COLO829 (cell line): ENCODE measurements around the gene GID8.

Experiments
- DNase-seq: peaks from one replicate; pipeline ENCODE4 v3.0.0; 2012; ENCODE audit warnings: low spot score

GID8 gene

DNA sequence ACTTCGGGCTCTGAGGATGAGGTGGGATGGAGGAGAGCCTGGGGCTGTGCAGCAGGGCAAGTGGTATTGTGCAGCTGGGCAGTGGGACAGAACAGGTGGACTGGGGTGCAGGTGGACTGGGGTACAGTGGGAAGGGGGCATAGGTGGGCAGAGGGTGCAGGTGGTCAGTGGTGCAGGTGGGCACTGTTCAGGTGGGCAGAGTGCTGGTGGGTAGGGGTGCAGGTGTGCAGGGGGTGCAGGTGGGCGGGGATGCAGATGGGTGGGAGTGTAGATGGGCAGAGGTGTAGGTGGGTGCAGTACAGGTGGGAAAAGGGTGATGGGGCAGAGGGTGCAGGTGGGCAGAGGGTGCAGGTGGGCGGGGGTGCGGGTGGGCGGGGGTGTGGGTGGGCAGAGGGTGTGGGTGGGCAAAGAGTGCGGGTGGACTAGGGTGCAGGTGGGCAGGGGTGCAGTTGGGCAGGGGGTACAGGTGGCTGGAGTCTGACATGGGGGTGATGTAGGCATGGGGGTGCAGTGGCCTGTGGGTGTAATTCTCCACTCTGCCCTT, 48.4 kb downstream of the GID8 start:
- DNase-seq: no peak

DNA sequence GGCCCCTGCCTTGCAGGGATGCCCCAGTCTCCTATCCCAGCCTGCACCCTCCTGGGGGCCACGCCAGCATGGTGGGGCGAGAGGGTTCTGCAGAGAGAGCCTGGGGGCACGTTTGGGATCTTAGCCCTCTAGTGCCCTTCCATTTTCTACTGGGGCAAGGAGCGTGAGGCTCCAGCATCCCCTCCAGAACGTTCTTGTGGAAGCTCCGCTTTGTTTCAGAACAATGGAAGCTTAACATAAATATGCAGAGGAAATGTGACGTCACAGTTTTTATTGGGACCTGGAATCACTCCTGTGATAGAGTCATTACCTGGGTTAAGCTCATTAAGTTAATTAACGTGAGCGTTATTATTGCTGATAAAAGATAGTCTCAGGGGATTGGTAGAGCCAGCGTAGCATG, 49.2 kb downstream of the GID8 start:
- DNase-seq: no peak

DNA sequence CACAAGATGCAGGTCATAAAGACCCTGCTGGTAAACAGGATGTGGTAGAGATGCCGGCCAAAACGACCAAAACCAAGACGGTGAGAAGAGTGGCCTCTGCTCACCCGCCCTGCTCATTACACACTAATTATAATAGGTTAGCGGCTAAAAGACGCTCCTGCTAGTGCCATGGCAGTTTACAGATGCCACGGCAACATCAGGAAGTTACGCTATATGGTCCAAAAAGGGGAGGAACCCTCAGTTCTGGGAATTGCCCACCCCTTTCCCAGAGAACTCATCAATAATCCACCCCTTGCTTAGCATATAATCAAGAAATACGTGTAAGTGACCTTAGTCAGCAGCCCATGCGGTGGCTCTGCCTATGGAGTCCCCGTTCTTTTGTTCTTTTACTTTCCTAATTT, 51.3 kb downstream of the GID8 start:
- no peak for DNase-seq

DNA sequence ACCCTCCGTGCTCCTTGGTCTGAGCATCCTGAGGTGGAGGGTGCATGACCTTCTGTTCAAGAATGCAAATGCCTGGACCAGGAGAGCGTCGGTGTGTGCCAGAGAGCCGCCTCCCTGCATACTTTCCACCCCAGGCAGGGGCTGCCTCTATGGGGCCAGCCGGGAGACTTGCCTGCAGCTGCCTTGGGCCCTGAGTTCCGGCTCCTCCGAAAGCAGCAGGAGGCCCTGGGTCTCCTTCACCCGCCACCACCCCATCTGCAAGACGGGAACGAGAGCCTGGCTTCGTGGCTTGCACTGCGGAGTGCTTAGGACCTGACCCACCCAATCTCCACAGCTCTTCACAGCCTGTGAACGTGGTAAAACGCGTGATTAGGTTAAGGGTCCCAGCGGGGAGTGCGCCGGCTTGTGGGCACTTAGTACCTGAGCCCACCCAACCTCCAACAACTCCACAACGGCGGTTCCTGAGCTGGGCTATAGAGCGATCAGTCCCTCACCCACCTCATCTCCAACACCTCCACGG, 52.4 kb downstream of the GID8 start:
- no peak for DNase-seq

DNA sequence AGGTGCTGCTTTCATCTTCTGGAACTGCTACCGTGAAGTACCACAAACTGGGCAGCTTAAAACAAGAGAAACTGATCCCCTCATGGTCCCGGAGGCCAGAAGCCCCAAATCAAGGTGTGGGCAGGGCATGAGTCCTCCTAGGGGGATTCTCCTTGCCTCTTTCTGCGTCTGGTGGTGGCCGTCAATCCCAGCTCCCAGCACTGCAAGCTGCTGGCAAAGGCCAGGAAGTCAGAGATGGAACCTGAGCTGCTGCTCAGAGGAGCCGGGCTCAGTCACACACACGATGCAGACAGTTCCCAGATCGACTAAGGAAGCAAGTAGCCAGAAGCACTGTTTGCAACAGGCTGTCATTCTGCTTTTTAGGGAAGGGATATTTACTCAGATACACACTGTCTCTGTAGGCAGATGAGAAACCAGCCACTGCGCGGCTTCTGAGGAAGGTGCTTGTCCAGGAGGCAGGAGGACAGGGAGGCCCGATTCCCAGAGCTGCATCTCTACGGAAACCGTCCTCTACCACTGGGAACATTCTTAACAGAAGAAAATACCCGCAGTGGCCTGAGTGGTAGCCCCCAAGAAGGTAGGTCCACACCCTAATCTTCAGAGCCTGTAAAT, 53.4 kb downstream of the GID8 start:
- no peak for DNase-seq

DNA sequence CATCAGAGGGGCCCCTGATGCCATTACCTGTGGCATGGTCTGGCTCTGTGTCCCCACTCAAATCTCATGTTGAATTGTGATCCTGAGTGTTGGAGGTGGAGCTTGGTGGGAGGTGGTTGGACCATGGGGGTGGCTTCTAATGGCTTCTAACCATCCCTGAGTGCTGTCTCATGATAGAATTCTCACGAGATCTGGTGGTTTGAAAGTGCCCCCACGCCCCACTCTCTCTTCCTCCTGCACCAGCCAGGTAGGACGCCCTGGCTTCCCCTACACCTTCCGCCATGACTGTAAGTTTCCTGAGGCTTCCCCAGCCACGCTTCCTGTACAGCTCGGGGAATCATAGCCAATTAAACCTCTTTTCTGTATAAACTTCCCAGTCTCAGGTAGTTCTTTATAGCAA, 53.9 kb downstream of the GID8 start:
- DNase-seq: no peak

DNA sequence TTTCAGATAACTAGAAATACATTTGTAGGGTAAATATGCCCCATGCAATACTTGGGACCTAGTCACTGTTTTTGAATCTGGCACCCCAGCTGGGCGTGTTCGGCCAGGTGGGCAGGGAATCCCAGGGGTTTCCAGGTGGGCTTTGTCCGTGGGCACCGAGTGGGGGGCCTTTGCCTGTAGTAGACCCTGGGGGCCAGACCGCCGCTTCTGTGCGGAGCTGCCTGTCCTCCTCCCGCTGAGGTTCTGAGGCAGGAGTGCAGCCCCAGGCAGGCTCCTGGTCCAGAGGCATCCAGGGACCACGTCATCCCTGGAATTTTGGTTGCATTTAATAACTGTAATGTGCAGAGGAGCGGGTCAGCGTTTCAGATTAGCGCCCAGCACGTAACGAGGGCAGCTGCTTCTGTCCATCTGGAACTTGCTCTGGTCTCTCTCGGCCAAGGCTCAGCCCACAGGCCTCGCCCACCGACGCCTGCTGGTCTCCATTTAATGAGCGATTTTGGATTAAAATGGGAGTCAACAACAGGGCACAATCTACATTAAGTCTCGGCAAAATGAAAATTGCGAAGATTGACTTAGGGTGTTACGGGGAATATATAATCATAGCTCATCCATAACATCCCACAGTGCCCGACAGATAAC, 56.0 kb downstream of the GID8 start:
- DNase-seq: no peak

DNA sequence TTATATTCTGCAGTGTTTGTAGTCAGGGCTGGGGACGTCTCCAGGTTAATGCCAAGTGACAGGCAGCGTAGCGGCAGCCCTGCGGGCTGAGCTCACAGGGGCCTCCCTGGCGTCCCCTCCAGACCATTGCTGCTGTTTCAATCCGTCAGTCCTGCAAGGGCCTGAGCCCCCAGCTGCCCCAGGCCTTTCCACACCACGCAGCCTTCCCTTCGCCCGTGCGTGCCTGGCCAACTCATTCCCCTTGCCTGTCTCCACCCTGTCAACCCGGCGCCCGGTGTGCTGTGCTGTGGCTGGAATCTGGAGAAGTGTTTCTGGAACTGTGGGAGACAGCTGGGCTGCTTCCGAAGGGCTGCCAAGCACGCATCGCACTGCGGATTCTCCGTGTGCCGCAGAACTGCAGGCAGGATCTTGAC, 56.9 kb downstream of the GID8 start:
- no peak for DNase-seq

DNA sequence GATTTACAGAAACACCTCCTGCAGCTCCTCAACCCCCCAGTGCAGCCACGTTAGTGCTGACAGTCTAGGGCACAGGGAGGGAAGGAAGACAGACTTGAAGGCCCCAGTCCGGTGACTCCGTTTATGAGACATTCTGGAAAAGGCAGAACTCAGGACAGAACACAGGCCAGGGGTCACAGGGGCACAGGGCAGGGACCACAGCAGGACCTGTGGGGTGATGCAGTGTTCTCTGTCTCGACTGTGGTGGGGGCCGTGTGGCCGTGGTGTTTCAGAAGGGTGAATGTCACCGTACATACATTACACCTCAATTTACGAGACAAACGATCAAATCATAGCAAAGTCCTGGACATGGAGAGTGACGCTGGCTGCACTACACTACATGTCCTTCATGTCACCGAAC, 57.5 kb downstream of the GID8 start:
- no peak for DNase-seq

DNA sequence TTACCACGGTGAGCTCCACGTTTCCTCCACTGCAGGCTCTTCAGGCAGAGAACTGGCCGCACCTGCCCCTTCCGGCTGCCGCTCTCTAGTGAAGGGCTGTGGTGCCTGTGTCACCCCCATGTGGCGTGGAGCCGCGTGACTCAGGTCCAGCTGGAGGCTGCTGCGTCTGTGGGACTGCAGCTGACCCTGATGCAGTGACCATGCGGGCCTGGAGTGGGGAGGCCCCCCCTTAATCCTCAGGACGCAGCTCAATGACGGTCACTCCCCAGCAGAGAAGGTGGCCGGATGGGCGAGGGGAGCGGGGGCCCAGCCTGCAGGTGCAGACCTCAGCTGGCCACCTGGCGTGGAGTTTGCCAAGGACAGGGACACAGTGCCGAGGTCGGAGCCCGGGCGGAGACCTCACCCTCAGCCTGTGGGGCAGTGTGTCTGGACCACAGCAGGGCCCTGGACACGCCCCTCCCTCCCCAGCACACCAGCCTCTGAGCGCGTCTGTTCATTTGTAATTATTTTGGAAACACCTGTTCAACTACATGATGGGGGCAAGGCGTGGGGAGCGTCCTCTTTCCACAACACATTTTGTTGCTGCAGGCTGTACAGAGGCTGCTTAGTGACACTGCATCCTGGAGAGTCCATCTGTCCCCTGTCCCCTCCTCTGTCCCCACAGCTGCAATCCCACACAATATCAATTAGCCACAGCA, 58.1 kb downstream of the GID8 start:
- no peak for DNase-seq

DNA sequence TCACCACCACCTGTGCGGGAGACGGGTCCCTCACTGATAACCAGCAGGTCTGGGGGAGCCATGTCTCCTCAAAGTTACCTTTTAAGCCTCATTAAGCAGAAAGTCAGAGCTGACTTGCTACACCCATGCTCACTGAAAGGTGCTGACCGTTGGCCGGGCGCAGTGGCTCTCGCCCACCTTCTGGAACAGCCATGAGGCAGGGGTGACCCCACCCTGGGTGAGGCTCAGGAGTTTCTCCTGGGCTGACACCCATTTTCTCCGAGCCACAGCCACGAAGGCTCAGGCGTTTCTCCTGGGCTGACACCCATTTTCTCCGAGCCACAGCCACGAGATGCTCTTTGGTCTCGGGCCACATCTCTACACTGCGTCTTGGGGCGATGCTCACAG, 58.6 kb downstream of the GID8 start:
- no peak for DNase-seq

DNA sequence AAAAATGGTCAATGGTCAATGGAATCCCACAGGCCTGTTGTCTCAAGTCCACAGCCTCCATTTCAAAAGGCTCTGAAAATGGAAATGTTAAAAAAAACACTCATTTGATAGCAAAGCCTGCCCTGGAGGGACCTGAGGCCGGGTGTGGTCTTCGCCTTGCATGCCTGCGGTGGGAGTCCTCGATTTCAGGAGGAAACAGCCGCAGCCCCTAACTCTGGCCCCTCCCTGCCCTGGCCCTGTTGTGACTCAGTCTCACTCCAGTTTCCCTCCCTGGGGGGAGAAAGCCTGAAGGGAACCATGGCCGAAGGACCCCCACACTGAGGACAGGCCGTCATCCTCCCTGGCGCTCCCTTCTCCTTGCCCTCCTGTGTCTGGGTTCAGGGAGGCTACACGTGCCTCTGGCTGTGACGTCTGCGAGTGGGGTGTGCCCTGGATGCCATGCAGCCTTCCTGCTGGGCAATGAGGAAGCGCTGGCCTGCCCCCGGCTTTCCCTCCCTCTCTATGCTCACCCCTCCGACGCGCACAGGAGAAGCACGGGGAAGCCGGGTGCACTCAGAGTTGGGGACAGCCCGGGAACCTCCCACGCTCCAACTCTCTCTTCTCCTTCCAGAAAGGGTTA, 59.6 kb downstream of the GID8 start:
- DNase-seq: no peak
